HG03439 (cell line): ENCODE data around the gene SLC36A3.
"Not testable (repeated sequence)": the region's sequence is repeated elsewhere in the genome, so short reads cannot be mapped to it uniquely, and the experiment has no call there.

Experiments used
- ATAC-seq: cut with Tn5 transposase; IDR thresholded peaks from one replicate; pipeline ENCODE4 v1.9.1; 2021; ENCODE audit warnings: mild to moderate bottlenecking, moderate library complexity; ENCODE audit not compliant: unreplicated experiment

SLC36A3 gene

DNA sequence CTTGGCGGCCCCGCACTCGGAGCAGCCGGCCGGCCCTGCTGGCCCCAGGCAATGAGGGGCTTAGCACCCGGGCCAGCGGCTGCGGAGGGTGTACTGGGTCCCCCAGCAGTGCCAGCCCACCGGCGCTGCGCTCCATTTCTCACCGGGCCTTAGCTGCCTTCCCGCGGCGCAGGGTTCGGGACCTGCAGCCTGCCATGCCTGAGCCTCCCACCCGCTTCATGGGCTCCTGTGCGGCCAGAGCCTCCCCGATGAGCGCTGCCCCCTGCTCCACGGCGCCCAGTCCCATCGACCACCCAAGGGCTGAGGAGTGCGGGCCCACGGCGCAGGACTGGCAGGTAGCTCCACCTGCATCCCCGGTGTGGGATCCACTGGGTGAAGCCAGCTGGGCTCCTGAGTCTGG, 5.7 kb upstream of the SLC36A3 start:
- not testable (repeated sequence) for ATAC-seq

DNA sequence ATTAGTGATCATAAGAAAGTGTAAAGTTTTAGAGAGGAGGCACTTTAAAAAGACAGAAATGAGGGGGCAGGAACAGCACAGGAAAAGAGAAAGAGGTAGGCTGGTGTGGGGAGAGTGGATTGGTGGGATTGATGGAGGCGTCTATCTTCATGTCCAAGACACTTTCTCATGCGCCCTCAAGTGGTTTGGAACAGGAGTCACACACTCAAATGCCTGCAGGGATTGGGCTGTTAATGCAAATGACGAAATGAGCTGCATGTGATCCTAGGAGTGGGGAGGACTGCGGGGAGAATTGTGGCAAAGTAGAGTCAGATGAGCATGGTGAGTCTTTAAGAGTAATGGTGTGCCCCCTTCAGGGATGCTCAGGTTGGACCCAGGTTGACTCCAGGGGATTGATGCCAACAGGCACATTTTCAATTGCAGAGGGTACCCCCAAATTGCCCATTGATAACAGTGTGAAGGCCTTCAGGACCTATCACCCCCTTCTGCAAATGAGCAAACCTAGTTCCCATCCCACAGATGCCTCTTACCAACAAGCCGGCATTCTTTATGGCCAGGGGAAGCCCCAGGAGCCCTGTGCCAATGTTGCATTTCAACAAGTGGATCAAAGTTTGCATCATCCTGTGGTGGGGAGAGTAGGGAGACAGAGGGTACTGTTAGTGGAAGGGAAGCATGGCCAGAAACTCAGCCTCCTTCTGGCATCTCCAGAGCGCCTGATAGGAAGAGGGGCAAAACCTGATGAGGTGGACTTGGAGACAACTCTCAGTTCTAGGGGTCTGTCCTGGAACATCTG, 5.3 kb downstream of the SLC36A3 start:
- no peak for ATAC-seq

DNA sequence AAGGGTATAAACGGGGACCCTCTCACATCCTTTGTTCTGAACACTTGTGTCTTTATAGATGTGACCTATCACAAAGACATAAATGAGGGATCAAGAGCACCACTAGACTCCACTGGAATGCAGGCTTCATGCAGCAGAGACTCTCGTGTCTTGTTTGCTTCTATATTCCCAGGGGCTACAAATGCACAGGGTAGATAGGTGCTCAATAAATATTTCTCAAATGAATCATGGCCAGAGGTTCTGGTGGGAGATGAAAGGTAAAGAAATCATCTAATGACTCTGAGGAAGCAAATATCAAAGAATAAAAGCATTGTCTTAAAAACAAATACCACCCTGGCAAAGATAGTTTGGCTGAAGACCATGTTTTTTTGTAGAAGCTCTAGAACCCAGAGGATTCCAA, 6.6 kb downstream of the SLC36A3 start:
- ATAC-seq = no peak

DNA sequence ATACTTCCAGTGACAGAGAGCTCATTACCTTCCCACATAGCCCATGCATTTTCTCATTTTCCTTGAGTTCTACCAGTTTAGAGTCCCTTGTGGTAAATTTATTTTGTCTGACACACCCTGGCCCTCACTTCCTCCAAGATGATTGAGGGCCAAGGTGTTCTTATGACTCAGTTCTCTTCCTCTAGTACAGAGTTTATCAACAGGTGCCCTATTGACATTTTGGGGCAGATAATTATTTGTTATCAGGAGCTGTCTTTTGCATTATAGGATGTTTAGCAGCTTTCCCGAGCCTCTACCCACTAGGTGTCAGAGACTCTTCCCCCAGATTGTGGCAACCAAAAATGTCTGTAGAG, 7.1 kb downstream of the SLC36A3 start:
- no peak for ATAC-seq

DNA sequence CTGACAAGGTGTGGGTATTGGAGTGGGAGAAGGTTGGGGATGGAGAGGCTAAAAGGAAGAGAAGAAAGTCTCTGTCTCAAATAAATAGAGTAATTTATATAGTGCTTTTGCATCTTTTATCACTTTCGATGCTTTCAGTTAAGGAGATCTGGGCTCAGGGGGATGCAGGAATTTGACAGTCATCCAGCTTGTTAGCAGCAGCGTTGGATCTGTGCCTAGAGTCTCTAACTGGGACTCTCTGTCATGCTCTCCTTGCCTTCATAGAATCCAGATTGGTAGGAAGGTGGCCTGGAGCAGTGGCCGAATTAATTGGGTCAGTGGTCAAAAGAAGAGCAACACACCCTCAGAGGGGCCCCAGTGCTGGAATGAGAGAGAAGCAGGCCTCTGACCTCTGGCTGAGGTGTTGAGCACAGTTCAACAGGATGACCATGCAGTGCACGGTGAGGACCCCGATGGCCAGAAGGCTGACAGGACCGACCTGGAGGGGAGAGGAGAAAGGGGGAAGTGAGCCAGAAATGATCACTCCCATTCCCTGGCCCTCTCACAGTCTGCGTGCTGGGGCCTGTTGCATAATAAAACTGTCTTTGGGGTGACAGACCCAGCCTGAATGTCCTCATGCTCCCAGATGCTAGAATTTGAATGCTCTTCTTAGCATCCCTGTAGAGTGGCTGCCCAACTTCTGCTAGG, 7.6 kb downstream of the SLC36A3 start:
- no peak for ATAC-seq

DNA sequence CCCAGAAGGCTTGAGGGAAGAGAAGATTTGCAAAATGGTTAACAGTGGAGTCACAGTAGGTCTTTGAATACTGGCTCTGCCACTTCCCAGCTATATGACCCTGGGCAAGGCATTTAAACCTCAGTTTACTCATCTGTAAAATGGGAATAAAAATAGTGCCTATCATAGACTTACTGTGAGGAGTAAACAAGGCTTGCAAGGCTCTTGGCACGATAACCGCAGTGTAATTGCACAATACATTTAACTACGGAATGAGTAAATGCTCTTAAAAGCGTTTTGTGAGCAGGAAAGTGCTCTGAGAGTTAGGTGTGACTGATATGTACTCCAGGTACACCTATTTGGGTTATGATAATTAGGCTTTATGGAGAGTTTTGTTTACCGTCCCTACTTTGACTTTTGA, 8.4 kb downstream of the SLC36A3 start:
- no peak for ATAC-seq

DNA sequence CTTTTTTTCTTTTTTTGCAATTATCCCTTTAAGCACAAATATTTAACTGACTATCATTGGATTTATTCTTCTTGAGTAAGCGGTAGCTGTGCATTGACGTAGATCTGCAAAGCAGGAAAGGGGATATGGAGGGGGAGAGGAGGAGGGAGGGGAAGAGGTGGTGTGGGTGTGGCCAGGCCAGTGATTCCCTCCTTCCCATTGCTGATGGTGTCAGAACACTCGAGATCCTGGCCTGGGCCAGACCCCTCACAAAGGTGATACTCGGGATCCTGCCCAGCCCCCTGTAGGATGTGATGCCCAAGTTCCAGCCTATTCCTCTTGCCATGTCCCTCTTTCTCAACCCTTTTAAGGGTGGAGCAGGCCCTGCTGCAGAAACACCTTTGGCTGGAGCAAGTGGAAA, 9.9 kb downstream of the SLC36A3 start:
- ATAC-seq = no peak

DNA sequence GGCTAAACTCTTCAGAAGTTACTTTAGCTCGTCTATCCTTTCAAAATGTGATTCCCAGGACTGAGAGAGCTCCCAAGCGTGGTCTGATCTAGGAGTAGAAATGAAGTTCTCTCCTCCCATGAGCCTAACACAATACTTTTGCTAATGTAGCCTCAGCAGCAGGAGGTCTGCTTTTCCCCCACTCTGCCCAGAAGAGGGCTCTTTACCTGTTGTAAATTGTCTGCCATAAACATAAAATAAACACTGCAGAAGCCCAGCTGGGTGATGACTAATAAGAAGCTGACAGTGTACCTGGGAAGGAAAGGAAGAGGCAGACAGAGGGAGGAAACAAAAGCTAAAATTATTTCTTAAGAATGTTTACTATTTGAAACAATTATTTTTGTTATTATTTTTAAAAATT, 15.4 kb downstream of the SLC36A3 start:
- ATAC-seq = no peak

DNA sequence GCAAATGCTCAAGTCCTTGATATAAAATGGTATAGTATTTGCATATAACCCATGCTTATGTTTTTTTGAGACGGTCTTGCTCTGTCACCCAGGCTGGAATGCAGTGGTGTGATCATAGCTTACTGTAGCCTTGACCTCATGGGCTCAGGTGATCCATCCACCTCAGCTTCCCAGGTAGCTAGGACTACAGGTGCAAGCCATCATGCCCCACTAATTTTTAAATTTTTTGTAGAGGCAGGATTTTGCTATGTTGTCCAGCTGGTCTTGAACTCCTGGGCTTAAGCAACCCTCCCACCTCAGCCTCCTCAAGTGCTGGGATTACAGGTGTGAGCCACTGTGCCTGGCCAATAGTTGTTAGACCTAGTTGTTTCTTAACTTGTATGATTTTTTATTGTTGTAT, 17.3 kb downstream of the SLC36A3 start:
- no peak for ATAC-seq

DNA sequence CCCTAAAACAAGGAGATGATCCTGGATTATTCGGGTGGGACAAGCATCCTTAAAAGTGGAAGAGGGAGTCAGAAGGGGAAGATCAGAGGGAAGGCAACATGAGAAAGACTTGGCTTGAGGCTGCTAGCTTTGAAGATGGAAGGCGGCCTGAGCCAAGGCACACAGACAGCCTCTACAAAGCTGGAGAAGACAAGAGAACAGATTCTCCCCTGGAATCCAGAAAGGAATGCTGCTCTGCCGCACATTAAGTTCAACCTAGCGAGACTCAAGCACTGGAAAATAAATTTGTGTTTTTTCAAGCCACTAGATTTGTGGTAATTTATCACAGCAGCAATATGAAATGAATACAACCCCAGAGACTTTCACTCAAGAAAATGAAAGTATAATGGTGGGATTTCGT, 17.9 kb downstream of the SLC36A3 start:
- no peak for ATAC-seq

DNA sequence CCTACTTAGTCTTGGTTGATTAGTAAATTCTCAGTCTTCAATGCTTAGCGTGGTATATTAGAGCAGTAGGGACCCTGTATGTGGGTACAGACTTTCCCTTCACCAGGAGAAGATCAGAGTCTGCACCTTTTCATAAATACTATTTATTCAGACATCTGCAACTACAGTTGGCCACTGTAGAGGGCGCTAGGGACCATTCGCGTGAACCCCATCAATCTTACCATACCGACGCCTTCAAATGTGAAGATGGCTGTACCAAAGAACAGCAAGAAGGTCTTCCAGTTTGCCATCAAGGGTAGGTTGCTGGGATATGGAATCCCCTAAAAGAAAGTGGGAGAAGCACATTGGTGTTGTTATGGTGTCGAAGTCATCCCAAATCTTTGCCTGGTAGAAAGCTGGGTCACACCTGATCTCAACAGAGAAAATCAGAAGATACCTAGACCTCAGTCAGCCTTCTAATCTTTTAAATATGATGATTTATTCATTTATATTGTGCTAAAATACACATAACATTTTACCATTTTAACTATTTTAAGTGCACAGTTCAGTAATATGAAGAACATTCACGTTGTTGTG, 19.1 kb downstream of the SLC36A3 start:
- ATAC-seq = no peak

DNA sequence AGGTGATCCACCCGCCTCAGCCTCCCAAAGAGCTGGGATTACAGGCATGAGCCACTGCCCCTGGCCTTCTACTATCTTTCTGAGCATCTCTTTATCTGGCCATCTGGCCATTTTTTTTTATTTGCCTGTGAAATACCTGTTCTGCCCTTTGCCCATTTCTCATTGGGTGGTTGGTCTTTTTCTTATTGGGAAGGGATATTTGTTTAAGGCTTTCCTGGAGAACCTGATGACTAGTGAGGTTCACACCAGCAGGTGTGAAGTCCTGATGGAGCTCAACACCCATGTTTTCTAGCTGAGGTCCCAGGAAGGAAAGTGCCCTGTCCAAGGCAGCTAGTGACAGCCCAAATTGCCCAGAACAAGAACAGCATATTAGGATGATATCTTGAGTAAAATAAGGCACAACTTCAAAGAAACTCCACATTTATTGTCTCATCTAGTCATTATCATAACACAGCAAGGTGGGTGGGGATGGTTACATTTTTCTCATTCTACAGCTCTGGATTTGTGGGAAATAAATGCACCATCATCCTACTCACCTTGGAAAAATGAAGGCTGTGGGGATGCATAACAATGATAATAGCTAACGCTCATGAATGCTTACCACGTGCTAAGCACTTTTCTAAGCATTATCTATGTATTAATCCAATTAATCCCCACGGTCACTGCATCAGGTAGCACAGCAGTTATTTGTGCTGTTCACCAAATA, 20.3 kb downstream of the SLC36A3 start:
- ATAC-seq = no peak

DNA sequence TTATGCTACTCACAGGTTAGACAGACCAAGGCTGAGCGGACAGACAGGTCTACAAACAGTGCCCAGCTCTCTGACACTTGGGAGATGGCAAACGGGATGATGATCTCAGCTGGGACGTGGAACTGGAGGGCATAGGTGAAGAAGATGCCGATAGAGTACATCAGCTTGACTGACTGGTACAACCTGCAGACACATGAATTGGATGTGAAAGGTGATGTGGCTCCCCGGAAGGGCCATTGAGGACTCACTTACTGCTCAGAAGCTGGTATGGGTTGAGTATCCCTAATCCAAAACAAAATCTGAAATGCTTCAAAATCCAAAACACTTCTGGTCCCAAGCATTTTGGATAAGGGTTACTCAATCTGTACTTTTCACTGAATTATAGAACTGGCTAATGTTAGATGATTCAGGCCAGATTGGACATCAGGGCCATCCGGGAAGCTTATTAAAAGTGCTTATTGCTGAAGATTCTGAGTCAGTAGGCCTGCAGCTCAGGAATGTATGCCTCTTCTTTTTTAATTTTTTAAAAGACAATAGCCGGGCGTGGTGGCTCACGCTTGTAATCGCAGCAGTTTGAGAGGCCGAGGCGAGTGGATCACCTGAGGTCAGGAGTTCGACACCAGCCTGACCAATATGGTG, 22.4 kb downstream of the SLC36A3 start:
- no peak for ATAC-seq

DNA sequence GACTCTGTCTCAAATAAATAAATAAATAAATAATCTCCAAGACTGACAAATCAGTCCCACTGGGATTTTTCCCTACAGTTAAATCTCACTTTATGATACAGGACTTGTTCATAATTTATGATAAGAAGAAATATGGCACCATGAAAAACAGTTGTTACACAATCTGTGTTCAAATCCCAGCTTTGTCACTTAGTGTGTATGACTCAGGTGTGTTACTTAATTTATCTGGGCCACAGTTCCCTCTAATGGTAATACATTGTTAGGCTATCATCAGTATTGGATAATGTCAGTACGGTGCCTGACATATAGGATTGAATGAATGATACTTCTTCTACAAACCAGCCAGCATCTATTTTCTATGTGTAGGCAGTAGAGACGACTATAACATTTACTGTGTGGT, 23.1 kb downstream of the SLC36A3 start:
- ATAC-seq = no peak

DNA sequence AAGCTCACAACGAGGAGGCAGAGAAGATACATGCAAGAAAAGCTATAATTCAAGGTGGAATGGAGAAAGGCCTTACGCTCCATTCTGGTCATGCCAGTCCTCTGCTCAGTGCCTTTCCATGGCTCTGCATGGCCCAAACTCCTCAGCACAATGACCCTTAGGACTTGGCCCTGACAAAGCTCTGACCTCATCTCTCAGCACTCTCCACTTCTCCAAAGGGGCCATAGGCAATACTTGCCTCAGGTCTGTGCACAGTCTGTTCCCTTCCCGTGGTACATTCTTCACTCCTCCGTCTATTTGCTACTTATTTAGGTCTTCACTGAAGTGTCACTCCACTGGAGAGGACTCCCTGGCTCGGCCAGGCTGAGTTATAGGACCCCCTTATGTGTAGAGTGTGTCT, 24.7 kb downstream of the SLC36A3 start:
- ATAC-seq = no peak

DNA sequence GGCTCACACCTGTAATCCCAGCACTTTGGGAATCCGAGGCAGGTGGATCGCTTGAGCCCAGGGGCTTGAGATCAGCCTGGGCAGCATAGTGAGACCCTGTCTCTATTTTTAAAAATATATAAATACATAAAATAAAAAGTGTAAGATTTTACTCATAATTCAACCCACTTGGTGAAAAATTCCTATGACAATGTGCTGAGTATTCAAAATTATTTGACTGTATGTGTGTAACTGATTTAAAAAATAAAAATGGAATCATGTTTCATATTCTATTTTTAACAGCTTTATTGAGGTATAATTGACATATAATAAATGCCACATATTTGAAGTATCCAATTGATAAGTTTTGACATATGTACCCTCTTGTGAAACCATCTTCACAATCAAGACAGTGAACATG, 27.8 kb downstream of the SLC36A3 start:
- no peak for ATAC-seq

DNA sequence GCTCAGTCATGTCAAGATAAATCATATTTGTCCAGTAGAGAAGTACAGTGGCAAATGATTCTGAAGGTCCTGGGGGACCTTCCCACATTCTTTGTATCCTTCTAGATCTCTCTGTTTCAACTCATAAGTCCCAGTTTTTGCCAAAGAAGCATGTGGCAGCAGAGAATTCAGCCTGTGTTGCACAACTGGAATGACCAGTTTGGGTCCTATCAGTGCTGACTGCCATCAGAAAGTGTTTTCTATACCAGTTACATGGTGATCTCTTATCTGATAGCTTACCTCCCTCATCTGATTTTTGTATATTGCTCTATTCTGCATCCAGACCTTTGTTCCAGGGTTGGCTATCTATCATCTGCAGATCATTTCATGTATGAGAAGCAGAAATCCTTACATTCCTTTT, 28.9 kb downstream of the SLC36A3 start:
- no peak for ATAC-seq

DNA sequence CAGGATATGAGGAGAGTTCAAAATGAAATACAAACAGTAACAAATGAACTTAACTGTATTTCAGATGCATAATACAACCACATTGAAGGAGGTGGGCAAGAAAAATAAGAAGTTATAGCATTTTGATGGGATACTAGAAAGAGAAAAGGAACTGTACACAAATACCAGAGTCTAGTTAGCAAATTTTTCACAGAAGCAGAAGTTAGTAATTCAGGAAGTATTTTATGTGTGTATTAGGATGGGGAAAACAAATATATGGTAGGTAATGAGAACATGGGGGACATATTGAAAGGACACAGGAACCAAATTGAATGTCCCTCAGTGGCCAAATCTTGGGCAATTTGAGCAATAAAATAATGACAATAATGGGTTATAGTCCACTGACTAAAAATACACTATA, 32.2 kb downstream of the SLC36A3 start:
- ATAC-seq = no peak

DNA sequence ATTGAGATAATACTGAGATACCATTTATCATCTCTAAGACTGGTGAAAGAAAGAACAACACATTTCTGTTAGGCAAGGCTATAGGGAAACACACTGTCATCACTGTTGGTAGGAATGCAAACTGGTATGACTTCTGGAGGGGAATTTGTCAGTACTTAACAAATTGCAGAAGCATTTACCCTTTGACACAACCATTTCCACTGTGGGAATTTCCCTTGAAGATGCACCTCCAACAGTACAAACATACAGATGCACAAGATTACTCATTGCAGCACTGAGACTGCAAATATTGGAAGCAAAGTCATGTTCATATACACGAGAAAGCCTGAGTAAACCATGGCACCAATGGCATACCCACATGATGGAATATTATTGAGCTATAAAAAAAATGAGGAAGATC, 33.0 kb downstream of the SLC36A3 start:
- ATAC-seq = peak; percentile 90

DNA sequence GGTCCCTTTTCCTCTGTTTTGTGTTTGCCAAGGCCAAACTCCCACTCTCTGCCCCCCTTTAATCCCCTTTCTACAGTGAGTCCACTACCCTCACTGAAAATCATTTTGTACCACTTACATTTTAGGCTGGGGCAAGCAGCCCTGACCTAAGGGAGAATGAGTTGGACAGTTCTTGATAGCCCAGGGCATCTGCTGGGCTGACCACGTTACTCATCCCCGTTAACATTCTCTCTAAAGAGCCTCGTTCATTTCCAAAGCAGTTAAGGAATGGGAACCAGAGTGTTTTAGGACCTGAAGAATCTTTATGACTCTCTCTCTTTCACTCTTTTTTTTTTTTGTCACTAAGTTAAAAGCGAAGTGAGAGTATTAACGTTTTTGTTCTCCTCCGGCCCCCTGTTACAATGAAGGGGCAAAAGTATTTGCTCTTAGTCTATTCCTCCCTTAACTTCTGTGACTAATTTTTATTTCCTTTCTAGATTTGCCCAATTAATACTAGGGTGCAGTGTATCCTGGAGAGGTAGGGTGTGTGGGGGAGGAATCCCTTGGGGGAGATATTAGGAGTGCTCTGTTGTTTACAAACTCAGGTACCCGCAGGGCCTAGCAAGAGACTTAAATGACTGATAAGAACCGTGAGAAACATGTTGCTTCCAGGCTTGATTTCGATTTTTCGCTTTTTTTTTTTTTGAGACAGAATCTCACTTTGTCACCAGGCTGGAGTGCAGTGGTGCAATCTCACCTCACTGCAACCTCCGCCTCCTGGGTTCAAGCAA, 35.9 kb downstream of the SLC36A3 start:
- ATAC-seq = no peak

DNA sequence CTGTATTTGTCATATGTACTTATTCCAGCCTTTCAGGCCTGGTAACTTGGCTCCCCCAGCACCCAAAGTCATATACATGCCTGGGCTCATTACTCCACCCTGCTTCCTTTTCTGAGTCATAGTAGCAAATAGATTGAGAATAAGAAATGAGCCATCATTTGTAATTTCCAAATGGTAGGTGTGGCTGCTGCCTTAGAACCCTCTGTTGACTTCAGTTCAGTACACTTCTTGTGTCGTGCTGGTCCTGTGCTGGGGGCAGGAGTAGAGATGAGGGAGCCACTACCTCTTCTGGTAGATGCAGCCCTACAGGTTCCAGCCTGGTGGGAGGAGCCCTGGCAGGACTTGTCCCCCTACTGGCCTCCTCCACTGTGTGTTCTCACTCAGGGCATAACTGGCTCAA, 39.5 kb downstream of the SLC36A3 start:
- no peak for ATAC-seq
